ENCODE measurements around the gene FANK1.
A peak's percentile ranks its signal among the peaks of the same experiment; 100 is the strongest.
"Not testable (repeated sequence)": the region's sequence is repeated elsewhere in the genome, so short reads cannot be mapped to it uniquely, and the experiment has no call there.

Gene FANK1, protein sequence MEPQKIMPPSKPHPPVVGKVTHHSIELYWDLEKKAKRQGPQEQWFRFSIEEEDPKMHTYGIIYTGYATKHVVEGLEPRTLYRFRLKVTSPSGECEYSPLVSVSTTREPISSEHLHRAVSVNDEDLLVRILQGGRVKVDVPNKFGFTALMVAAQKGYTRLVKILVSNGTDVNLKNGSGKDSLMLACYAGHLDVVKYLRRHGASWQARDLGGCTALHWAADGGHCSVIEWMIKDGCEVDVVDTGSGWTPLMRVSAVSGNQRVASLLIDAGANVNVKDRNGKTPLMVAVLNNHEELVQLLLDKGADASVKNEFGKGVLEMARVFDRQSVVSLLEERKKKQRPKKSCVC

DNA sequence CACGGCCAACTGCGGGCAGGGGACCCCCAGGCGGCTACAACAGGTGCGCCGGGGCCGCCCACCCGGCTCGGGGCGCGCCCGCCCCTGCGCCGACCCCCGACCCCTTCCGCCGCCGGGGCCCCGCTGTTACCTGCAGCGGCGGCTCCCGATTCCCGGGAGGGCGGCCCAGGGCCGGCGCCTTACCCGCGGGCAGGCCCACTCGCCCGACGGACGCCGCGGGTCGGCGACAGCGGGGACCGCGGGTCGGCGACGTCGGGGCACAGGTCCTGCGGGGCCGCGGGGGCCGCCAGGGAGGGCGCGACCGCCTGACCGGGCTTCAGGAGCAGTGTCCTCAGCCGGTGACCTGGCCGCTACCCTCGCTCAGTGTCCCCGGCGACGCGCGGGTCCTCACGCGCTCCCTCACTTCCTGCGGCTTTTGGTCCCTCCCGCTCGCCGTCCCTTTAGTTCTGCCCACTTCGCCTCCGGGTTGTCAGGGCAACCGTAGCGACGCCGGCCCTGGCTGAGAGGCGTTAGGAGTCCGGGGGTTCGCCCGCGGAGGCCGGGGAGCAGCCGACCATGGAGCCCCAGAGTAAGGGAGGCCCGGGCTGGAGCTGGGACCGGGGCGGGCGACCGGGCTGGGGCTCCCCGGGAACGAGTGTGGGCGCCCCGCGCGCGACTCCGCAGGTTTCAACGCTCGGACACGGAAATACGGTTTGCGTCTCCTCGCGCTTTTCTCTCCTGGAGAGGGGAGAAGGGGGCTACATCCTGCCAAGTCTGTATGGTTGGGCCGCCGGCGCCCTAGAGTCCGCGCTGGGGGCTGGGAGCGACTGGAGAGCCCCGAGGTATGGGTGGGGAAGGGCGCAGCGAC is at the start of gene FANK1:
Gene FANK1 (plus strand): TSS at position 477 of the 847 bp plus-strand sequence. CDS start 79 bp downstream, at position 556.
- Histone ChIP-seq H3K9ac (ENCODE audit: low read length) (peak within 1 kb of the TSS; percentile 88), H3K4me3 (ENCODE audit: low read length) (peak within 1 kb of the TSS; percentile 71)
- H3K36me3 ChIP-seq (ENCODE audit: control insufficient read depth, insufficient read depth, low read length); H3K27me3 ChIP-seq (ENCODE audit: control insufficient read depth, insufficient read depth, low read length); H3K9me3 ChIP-seq (ENCODE audit: control insufficient read depth, low read length); H3K4me1 ChIP-seq (ENCODE audit: control insufficient read depth, insufficient read depth, low read length): not testable (repeated sequence)

DNA sequence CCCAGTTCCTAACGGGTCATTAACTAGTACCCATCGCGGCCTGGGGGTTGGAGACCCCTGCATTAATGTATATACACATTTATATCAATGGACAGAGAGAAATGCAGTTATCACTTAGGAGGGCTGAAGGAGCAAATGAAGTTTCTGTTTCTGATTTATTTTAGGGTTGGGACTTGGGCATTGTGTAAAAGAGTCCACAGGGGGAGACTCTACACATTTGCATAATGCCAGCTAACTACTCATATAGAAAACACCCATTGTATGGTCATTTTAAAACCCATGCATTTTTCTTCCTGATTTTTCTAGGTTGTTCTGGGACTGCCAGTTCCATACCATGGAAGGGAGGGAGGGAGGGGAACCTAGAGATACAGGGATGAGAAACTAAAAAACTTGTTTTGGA is 49.5 kb upstream of the FANK1 start:
- Histone ChIP-seq H3K9ac (ENCODE audit: low read length) (no peak overlapping the region), H3K4me1 (ENCODE audit: control insufficient read depth, insufficient read depth, low read length) (no peaks in the 10 kb centered on the region), H3K4me3 (ENCODE audit: low read length) (no peak overlapping the region), H3K36me3 (ENCODE audit: control insufficient read depth, insufficient read depth, low read length) (peaks cover 6% of the 10 kb centered on the region), H3K27me3 (ENCODE audit: control insufficient read depth, insufficient read depth, low read length) (no peaks in the 10 kb centered on the region), H3K9me3 (ENCODE audit: control insufficient read depth, low read length) (no peaks in the 10 kb centered on the region)

DNA sequence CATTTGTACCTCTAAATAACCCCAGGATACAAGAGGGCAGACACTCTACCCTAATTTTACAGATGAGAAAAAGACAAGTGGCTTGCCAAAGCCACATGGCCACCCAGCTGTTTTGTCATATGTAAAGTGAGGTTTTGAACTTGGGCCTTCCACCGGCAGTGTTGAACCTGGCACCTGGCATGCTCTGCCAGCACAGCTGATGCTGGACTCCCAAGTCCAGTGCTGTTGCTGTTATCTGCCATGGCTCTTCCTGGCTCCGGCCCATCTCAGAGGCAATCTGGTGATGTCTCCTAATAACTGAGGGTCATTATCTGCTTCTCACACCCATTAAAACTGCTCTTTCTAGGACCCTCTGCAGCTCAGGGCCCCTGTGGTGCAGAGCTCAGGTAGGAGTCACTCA is 48.0 kb upstream of the FANK1 start:
- no peaks in the 10 kb centered on the region for H3K27me3 ChIP-seq (ENCODE audit: control insufficient read depth, insufficient read depth, low read length)
- no peak overlapping the region for H3K4me3 ChIP-seq (ENCODE audit: low read length)
- no peaks in the 10 kb centered on the region for H3K9me3 ChIP-seq (ENCODE audit: control insufficient read depth, low read length)
- H3K9ac ChIP-seq (ENCODE audit: low read length), result no peak overlapping the region
- no peaks in the 10 kb centered on the region for H3K4me1 ChIP-seq (ENCODE audit: control insufficient read depth, insufficient read depth, low read length)
- H3K36me3 ChIP-seq (ENCODE audit: control insufficient read depth, insufficient read depth, low read length), result peaks cover 6% of the 10 kb centered on the region

DNA sequence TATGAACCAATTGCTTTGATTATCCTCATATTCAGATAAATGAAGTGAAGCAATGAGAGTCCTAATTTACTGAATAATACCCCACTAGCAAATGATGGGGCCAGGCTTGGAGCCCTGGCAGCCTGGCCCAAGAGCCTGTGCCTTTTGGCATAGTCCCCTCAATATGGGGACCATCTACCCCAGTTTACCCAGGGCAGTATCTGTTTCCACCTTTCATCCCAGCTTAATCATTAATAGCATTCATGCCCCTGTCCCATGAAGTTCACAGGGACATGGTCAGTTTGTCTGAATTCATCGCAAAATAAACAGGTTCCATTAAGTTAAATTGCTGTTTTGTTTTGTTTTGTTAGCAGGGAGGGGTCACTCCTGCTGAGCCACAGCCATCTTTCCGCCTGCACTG is 47.5 kb upstream of the FANK1 start:
- Histone ChIP-seq H3K4me1 (ENCODE audit: control insufficient read depth, insufficient read depth, low read length) (no peaks in the 10 kb centered on the region), H3K9ac (ENCODE audit: low read length) (no peak overlapping the region), H3K36me3 (ENCODE audit: control insufficient read depth, insufficient read depth, low read length) (peaks cover 6% of the 10 kb centered on the region), H3K9me3 (ENCODE audit: control insufficient read depth, low read length) (no peaks in the 10 kb centered on the region), H3K4me3 (ENCODE audit: low read length) (no peak overlapping the region), H3K27me3 (ENCODE audit: control insufficient read depth, insufficient read depth, low read length) (no peaks in the 10 kb centered on the region)

DNA sequence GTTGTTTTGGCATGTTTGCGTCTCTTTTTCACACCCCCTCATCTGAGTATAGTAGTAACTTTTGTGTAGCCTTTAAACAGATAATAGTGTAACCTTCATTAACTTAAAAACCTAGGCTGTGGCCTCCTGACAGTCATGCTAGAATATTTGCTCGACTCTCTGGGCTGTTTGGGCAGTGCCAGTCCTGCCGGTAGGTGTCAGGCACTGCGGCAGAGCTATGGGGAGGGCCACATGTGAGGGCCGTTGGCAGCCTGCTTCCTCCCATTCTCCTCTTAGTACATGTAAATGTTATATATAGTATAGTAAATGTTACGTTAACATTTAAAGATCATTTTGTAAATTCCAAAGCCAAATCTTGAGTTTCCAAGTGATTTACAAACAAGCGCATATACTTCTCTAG is 46.9 kb upstream of the FANK1 start:
- no peaks in the 10 kb centered on the region for H3K4me1 ChIP-seq (ENCODE audit: control insufficient read depth, insufficient read depth, low read length)
- no peaks in the 10 kb centered on the region for H3K9me3 ChIP-seq (ENCODE audit: control insufficient read depth, low read length)
- no peaks in the 10 kb centered on the region for H3K27me3 ChIP-seq (ENCODE audit: control insufficient read depth, insufficient read depth, low read length)
- H3K36me3 ChIP-seq (ENCODE audit: control insufficient read depth, insufficient read depth, low read length), result peaks cover 6% of the 10 kb centered on the region
- H3K4me3 ChIP-seq (ENCODE audit: low read length), result no peak overlapping the region
- H3K9ac ChIP-seq (ENCODE audit: low read length), result no peak overlapping the region

DNA sequence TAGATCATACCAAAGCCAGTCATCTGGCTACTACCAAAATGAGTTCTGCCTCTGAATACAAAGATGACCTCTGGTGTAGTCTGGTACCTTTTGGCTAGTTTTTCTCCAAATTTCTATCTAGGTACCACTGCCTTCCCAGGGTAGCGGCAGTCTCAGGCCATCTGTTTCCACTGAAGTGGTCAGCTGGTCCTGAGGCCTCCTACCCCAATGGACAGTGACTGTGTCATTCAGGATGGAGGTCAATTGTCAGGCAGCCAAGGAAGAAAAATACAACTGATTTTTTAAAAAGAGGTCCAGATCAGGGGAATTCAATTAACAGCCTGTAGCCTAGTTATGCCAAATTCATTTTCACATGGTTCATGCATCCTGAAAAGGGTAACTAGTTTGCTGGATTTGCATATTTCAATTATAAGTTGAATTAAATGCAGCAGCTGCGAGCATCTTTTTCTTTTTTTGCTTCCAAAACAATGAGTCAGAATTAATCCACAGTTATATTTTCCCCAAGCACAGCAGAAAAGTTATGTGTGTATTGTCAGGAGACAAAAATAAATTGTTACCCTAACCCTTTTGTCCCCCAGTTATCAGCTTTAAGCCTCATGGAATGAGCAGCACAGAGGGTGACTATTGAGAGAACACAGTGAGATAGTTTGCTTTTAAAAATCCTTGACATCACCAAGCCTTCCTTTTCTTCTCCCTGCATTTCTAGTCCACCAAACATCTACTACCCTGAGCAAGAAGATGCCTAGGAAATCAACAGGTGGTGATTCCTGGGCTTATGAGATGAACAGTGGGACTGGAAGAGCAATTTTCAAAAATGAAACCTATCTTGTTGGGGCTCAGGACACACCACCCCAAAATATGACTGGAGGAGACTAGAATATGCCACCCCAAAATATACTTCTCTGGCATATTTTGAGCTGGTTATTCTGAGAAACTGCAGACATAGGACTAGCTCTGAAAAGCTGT is 45.3 kb upstream of the FANK1 start:
- H3K4me3 ChIP-seq (ENCODE audit: low read length), result no peak overlapping the region
- H3K27me3 ChIP-seq (ENCODE audit: control insufficient read depth, insufficient read depth, low read length), result no peaks in the 10 kb centered on the region
- no peaks in the 10 kb centered on the region for H3K9me3 ChIP-seq (ENCODE audit: control insufficient read depth, low read length)
- peaks cover 6% of the 10 kb centered on the region for H3K36me3 ChIP-seq (ENCODE audit: control insufficient read depth, insufficient read depth, low read length)
- no peak overlapping the region for H3K9ac ChIP-seq (ENCODE audit: low read length)
- H3K4me1 ChIP-seq (ENCODE audit: control insufficient read depth, insufficient read depth, low read length), result no peaks in the 10 kb centered on the region

DNA sequence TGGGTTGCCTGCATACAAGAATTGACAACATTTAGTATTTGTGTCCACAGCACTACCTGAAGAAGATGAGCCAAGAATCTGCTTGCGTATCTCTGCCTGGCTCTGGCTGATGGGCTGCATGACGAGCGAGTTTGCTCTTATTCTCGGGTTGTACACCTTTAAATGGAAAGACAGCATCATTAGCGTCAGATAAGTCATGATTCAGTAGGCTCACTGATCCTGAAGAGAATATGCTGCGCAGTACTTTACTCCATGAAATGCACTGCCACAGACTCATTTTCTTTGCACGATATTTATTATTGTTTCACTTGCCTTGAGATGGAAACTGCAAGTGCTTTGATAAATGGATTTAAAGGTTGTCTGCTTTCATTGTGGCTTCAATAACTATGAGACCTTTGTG is 43.9 kb upstream of the FANK1 start:
- Histone ChIP-seq H3K9me3 (ENCODE audit: control insufficient read depth, low read length) (no peaks in the 10 kb centered on the region), H3K36me3 (ENCODE audit: control insufficient read depth, insufficient read depth, low read length) (peaks cover 6% of the 10 kb centered on the region), H3K4me1 (ENCODE audit: control insufficient read depth, insufficient read depth, low read length) (no peaks in the 10 kb centered on the region), H3K27me3 (ENCODE audit: control insufficient read depth, insufficient read depth, low read length) (no peaks in the 10 kb centered on the region), H3K9ac (ENCODE audit: low read length) (no peak overlapping the region), H3K4me3 (ENCODE audit: low read length) (no peak overlapping the region)

DNA sequence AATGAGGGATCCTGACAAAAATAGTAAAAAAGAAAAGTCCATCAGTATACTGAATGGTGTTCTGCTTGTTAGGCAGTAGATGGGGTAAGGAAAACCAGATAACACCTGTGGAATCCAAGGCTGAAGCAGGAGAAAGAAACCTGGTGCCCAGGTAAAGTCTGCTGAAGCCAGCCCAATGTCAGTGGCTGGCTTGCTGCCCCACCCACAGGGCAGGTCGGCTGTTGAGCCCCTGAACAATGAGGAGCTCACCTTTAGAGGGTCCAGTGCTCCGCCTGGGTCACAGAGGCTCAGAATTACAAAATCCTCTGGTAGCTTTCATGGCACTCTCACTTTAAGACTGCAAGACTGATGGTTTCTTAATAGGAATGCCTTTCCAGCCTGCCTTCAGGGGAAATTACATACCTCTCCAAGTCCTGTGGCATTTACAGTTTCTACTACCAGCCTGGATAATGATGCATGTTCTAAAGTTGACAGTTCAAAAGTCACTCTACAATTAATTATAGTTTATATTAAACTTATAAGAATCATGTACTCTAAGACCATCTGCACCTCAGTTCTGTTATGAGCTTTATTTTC is 39.1 kb upstream of the FANK1 start:
- Histone ChIP-seq H3K36me3 (ENCODE audit: control insufficient read depth, insufficient read depth, low read length) (no peaks in the 10 kb centered on the region), H3K4me3 (ENCODE audit: low read length) (no peak overlapping the region), H3K9ac (ENCODE audit: low read length) (no peak overlapping the region), H3K27me3 (ENCODE audit: control insufficient read depth, insufficient read depth, low read length) (no peaks in the 10 kb centered on the region), H3K4me1 (ENCODE audit: control insufficient read depth, insufficient read depth, low read length) (peaks cover 16% of the 10 kb centered on the region), H3K9me3 (ENCODE audit: control insufficient read depth, low read length) (no peaks in the 10 kb centered on the region)

DNA sequence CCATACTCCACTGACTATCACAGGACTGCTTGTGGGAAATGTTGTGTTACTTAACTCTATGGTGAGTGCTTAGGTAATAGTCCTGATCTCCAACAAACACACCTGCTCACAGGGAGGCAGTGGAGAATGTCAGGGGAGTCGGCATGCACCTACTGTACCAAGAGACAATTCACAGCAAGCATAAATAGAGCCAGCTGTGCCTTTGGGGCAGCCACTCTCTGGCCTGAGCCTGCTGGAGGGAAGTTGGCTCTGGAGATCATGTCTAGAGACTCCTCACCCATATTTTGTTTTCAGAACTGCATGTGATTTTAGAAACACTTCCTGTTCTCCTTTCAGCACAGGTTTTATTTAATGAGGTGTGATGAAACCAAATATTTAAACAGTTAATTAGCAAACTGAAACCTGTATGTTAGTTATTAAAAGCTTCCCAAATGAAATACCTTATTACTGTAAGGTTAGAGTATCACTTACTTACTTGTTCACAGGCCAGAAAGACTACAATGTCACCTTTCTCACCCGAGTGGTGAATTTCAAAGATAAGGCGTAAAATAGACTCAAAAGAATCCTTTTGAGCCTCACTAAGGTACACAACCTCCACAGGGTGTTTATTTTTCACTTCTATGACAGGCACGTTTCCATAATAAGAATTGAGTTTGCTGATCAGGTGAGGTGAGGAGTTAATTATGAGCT is 37.1 kb upstream of the FANK1 start:
- Histone ChIP-seq H3K4me3 (ENCODE audit: low read length) (no peak overlapping the region), H3K36me3 (ENCODE audit: control insufficient read depth, insufficient read depth, low read length) (no peaks in the 10 kb centered on the region), H3K27me3 (ENCODE audit: control insufficient read depth, insufficient read depth, low read length) (no peaks in the 10 kb centered on the region), H3K9ac (ENCODE audit: low read length) (peak overlapping the region; percentile 24), H3K9me3 (ENCODE audit: control insufficient read depth, low read length) (no peaks in the 10 kb centered on the region), H3K4me1 (ENCODE audit: control insufficient read depth, insufficient read depth, low read length) (peaks cover 16% of the 10 kb centered on the region)

DNA sequence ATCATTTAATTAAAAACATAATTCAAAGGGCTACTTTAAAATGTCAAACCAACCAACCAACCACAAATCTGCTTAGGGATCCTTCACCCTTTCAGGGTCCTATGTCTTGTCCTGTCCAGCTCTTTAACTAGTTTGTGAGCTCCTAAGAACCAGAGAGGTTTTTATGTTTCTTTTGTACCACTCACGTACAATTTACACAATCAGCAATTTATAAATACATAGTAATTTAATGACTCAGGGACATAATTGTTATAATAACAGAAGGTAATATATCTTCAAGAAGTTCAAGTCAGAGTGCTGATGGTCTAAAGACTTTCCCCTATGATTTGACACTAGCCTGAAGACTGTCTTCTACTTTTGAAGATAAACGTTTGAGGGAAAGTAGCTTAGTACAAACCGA is 31.2 kb upstream of the FANK1 start:
- Histone ChIP-seq H3K9me3 (ENCODE audit: control insufficient read depth, low read length) (no peaks in the 10 kb centered on the region), H3K27me3 (ENCODE audit: control insufficient read depth, insufficient read depth, low read length) (no peaks in the 10 kb centered on the region), H3K4me1 (ENCODE audit: control insufficient read depth, insufficient read depth, low read length) (peaks cover 6% of the 10 kb centered on the region), H3K36me3 (ENCODE audit: control insufficient read depth, insufficient read depth, low read length) (peaks cover 13% of the 10 kb centered on the region), H3K9ac (ENCODE audit: low read length) (no peak overlapping the region), H3K4me3 (ENCODE audit: low read length) (no peak overlapping the region)

DNA sequence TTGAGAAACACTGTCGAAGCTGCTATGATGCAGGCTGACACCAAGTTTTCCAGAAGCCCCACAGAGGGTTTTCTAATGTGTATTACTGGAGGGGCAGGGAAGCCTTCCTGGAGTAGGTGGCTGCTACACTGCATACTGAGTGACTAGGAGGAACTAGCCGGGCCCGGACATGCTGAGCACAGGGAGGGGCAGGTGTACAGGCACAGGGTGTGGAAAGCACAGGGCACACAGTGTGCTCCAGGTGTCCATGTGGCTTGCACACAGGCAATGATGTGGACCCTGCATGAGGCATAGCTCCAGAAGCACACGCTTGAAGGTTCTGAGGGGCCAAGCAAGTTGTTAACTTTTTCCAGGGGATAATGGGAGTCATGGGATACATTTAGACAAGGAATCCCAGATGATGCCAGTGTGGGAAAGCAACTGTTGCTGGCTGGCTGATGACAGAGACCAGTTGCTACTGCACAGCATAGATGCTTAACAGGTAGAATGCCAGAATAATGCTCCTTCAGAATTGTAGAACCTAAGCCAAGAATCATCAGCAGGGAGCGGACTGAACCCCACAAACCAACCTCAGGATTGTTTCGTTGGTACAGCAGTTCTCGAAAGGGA is 29.8 kb upstream of the FANK1 start:
- H3K9me3 ChIP-seq (ENCODE audit: control insufficient read depth, low read length), result no peaks in the 10 kb centered on the region
- H3K9ac ChIP-seq (ENCODE audit: low read length), result no peak overlapping the region
- H3K36me3 ChIP-seq (ENCODE audit: control insufficient read depth, insufficient read depth, low read length), result peaks cover 13% of the 10 kb centered on the region
- no peaks in the 10 kb centered on the region for H3K27me3 ChIP-seq (ENCODE audit: control insufficient read depth, insufficient read depth, low read length)
- peaks cover 5% of the 10 kb centered on the region for H3K4me1 ChIP-seq (ENCODE audit: control insufficient read depth, insufficient read depth, low read length)
- no peak overlapping the region for H3K4me3 ChIP-seq (ENCODE audit: low read length)

Data from mucosa of stomach (tissue), 1 donor.